OCI-LY1 (cell line): ENCODE data around the gene ZNF862.

Experiments used
- CTCF ChIP-seq: fragments of 200-600 bp; sonication (generic), shearing (Covaris generic); IDR thresholded peaks from 2 replicates; pipeline ENCODE4 v1.5.1; 2017; ENCODE audit warnings: mild to moderate bottlenecking, antibody characterized with exemption, low read length, moderate library complexity, mixed read lengths
- EZH2 ChIP-seq: fragments of 200-600 bp; sonication (generic), shearing (Covaris generic); IDR thresholded peaks from 2 replicates; pipeline ENCODE4 v1.8.0; 2017; ENCODE audit warnings: borderline replicate concordance, mixed run types, mild to moderate bottlenecking, antibody characterized with exemption, low read length, moderate library complexity, mixed read lengths

- no peak for TF ChIP-seq CTCF
- TF ChIP-seq EZH2 = no peak
These were observed 11.7 kb upstream of the ZNF862 start for GRCh38 chr7:149826344-149827088.
